ENCODE data around the gene C16orf74.
A peak's percentile ranks its signal among the peaks of the same experiment; 100 is the strongest.

C16orf74 gene

GRCh38 chr16:85668676-85669424 is 82.0 kb downstream of the C16orf74 start:
- no peak for DNase-seq

- DNase-seq, result no peak
These were observed 83.0 kb downstream of the C16orf74 start for GRCh38 chr16:85667841-85668413.

GRCh38 chr16:85667261-85667660 is 83.6 kb downstream of the C16orf74 start:
- no peak for DNase-seq

- DNase-seq, result no peak
These were observed 85.0 kb downstream of the C16orf74 start for GRCh38 chr16:85665929-85666328.

GRCh38 chr16:85665373-85665740 is 85.5 kb downstream of the C16orf74 start:
- no peak for DNase-seq

GRCh38 chr16:85664580-85665372 is 86.1 kb downstream of the C16orf74 start:
- no peak for DNase-seq

- peak in 1 of 2 experiments; percentile 71 for DNase-seq
These were observed 87.0 kb downstream of the C16orf74 start for GRCh38 chr16:85663891-85664321.

- DNase-seq, result no peak
These were observed 87.7 kb downstream of the C16orf74 start for GRCh38 chr16:85662976-85663830.

GRCh38 chr16:85662482-85662812 is 88.4 kb downstream of the C16orf74 start:
- no peak for DNase-seq

- no peak for DNase-seq
These were observed 89.0 kb downstream of the C16orf74 start for GRCh38 chr16:85661740-85662481.

- no peak for DNase-seq
These were observed 89.8 kb downstream of the C16orf74 start for GRCh38 chr16:85660843-85661739.

GRCh38 chr16:85659805-85660511 is 90.9 kb downstream of the C16orf74 start:
- peak in 1 of 2 experiments; percentile 26 for DNase-seq

- DNase-seq, result no peak
These were observed 91.6 kb downstream of the C16orf74 start for GRCh38 chr16:85659336-85659735.

- no peak for DNase-seq
These were observed 92.2 kb downstream of the C16orf74 start for GRCh38 chr16:85658504-85659326.

- no peak for DNase-seq
These were observed 92.9 kb downstream of the C16orf74 start for GRCh38 chr16:85657996-85658395.

Measured in NCI-H446 (cell line).